Panc1 (cell line): ENCODE results near the gene FGF2.

Experiments used
- CTCF ChIP-seq: fragments of 450-650 bp; IDR thresholded peaks from 2 replicates; pipeline ENCODE4 v1.5.1; 2017; ENCODE audit warnings: mild to moderate bottlenecking
- POLR2AphosphoS5 ChIP-seq: IDR thresholded peaks from 2 replicates; pipeline ENCODE4 v1.6.1; 2012; ENCODE audit warnings: mild to moderate bottlenecking, low read depth, low read length, moderate library complexity
- TCF7L2 ChIP-seq: IDR thresholded peaks from 2 replicates; pipeline ENCODE4 v1.6.1; 2011; ENCODE audit warnings: mild to moderate bottlenecking, low read depth, low read length, inconsistent platforms

GRCh38 chr4:122798917-122799316 lies 27.7 kb upstream of the FGF2 start:
- TF ChIP-seq CTCF (no peak), TCF7L2 (no peak), POLR2AphosphoS5 (no peak)
